Right lung (tissue), 5 donors: ENCODE measurements around the gene KRT4. TPM values are rescaled to one million over a fixed set of nuclear protein-coding genes. Genes with fewer than 3 reads are reported as not detected.

Experiments used
- DNase-seq, 2 donors: peaks; one replicate each; pipeline ENCODE4 v3.0.0-alpha.2; 2013
- polyA plus RNA-seq, 5 donors: library from polyadenylated mRNA; unstranded; fragments of 120-200 nt; gene quantifications; one replicate each; pipeline versions ENCODE4 v1.2.1 to v1.2.3, GENCODE V29; 2013; ENCODE audit warnings: inconsistent platforms in 1 of 5, low replicate concordance in 1 of 5; ENCODE audit not compliant: insufficient read length in 5 of 5, insufficient read depth in 1 of 5

Gene KRT4
- polyA plus RNA-seq, 5 donors: 1.3 to 6.2 (median 2.8) TPM

DNA sequence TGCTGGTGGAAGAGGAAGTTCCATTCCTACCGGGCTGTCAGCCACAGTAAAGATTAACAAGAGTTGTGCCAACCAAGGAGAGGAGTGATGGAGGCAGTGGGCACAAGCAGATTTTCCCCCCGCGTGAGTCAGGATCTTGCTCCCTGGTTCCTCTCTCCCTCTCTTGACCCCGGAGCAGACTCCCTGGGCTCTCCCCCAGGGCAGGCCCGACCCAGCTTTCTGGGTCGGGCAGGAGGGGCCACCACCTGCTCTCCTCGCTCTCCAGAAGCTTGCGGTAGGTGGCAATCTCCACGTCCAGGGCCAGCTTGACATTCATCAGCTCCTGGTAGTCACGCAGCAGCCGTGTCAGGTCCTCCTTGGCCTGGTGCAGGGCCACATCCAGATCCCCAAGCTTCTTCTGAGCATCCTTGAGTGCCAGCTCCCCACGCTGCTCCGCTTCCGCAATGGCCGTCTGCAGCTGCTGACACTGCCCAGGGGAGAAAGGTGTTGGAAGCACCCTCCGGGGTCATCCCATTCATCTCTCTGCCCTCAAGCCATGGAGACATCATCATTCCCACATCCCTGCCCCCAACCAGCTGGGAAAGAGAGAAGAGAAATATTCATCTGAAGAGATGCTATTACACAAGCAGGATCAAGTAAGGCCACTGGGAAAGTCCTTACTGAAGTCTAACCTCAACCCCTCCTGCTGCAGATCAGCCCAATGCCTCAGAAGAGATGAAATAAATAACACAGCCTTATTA lies 9.0 kb upstream of the KRT4 start:
- DNase-seq: no peak

DNA sequence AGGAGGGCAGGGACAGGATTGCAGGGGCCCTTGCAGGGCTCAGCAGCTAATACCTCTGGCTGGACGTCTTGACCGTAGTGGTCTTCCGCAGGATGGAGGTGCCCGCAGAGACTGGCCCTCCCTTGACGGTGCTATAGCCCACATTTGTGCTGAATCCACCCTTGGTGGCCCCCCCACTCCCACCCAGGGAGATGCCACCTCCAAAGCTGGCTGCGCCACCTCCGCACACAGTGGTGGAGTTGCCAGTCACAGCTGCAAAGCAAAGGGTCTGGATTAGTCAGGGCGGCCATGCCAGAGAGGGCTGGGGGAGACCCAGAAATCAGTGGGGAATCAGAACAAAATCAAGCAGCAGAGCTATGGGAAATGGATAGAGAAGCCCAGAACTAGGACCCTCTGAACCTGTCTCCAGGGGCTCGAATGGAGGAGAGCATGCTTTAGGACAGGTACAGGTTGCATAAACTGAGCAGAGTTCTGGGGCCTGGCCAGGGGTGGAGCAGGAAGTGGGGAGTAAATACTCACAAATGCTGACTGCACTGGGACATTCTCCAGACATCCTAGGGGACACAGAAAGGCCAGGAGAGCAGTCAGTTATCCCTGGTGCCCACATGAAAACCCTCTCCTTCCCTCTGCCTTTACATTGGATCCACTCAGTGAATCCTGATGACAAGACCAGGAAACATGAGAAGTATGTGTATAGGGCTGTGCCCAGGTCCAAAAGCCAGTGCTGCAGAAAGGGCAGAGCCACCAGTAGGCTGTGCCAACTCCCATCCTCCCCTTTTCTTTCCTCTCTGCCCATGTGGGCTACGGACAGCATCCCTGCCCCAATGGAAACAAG lies 8.1 kb upstream of the KRT4 start:
- DNase-seq: no peak

DNA sequence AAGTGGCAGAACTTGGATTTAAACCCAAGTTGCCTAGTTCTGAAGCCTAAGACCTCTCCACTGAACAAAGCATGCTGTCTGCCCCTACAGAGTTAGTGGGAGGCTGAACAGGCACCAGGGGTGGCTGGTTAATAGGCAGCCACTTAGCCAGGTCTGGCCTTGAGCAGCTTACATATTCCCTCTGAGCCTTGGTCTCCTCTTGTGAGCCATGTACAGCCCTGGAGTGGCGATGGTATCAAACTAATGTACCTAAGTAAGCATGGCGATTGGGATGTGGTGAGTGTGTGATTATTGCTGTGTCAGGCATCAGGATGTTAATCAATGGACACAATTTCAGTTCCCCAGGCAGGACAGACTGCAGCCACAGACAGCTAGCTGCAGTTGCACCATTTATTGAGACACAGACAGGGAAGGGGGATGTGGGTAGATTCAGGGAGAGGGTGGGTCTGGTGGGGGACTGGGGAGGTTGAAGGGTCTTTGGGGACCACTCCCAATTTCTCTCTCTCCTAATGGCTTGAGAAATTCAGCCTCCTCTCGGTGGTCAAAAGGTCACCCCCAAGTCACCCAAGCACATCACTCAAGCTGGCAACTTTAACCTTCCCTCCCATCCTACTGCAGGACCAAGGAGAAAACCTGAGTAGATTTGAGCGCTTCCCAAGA lies 7.3 kb upstream of the KRT4 start:
- DNase-seq: no peak

DNA sequence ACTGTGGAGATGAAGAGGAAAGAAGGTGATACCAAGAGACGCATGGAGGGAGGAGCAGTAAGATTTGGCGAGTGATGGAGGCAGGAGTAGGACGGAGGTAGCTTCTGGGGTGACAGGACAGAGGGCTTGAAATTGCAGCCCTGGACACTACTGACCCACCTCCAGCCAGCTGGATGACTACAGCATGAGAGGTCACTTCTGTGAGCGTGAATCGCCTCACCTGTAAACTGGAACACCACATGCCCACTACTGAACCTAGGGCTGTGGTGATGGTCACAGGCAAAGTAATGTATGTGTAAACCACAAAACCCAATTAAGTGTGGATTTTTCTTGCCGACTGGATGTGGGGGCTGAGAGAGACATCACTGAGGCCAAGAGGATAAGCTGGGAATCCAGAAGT lies 6.6 kb upstream of the KRT4 start:
- no peak for DNase-seq

DNA sequence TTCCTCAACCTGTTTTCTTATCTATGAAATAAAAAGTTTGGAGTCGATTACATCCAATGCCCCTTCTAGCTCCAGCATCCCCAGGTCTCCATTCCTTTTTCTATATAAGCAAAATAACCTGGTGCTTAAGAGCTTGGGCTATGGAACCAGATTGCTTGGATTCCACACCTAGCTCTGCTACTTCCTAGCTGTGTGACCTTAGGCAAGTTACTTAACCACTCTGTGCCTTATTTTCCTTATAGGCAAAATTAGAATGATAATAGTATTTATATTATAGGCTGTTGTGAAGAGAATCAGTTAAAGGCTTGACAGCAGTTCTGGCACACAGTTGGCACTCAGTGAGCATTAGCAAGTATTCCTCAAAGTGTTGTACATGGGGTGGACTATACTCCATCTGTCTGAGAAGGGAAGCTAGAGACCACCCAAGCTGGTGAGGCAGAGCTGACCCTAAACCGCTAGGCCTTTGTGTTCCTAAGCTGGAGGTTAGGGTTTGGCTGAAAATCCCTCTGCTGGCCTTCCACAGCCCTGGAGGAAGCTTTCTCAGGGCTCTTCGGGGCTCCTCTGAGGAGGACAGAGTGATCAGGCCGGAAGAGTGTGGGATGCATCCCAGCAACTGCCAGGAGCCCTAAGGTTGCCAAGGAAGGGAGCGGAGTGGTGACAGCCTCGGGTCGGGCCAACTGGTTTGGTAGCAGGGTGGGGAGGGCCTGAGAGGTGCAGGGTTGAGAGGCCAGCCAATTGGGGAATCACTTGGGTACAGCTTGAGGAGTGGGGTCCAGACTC lies 6.0 kb upstream of the KRT4 start:
- no peak for DNase-seq

DNA sequence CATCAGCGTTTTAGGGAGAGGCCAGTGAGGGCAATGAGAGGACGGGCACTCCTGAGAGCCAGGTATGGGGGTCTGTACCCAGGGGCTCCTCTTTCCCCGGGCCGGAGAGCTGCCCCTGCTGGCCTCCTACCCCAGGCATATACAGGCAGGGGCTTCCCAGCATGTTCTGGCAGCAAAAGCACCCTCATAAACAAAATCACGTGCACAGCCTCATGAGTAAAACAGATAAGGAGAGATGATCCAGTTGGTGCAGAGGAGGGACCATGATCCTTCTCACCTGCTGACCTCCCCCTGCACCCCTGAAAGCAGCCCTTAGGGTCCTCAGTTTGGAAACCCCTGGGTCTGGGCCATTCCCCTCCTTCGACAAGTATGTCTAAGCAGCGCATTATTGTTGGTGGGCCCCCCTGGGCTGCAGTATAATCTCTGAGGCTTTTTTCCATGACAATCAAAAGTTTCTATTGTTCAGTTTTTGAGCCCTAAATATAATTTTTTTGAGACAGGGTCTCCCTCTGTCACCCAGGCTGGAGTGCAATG lies 5.0 kb upstream of the KRT4 start:
- no peak for DNase-seq

DNA sequence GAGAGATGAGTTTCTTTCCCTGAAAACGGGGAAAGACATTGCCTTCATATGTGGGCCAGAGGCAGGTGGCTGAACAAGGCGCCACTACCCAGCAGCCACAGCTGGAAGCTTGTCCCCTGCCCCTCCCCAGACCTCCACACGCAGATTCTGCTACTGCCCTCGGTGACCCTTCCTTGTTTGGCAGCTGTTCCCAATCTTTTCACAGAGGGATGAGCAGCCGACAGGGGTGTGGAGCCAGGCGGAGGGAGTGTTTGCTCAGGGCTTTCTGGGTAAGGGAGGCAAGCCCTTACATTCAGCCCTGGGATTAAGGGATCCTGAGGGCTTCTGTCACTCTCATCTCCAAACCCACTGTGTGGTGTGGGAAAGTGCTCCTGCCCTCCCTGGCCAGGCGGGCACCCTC lies 4.5 kb upstream of the KRT4 start:
- DNase-seq: no peak

DNA sequence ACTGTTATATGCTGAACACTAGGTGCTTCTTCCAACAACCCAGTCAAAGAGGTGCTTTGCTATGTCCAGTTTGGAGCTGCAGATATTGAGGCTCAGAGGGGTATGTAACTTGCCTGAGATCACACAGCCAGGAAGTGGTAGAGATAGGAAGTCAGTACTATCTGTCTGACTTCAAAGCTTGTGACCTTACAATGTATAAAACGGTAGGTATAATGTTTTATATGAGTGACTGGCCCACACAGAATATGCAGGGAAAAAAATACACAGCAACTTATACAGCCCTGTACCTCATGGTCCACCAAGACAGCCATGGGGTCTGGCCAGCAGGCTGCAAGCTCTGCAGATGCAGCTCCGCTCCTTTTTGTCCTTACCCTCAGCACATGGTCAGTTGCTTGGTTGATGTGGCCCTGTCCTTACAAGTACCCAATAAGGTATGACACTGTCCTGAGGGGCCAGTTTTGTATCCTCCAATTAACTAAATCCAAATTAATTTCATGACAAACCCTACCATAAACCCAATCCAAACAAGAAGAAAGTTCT lies 3.9 kb upstream of the KRT4 start:
- DNase-seq: no peak

DNA sequence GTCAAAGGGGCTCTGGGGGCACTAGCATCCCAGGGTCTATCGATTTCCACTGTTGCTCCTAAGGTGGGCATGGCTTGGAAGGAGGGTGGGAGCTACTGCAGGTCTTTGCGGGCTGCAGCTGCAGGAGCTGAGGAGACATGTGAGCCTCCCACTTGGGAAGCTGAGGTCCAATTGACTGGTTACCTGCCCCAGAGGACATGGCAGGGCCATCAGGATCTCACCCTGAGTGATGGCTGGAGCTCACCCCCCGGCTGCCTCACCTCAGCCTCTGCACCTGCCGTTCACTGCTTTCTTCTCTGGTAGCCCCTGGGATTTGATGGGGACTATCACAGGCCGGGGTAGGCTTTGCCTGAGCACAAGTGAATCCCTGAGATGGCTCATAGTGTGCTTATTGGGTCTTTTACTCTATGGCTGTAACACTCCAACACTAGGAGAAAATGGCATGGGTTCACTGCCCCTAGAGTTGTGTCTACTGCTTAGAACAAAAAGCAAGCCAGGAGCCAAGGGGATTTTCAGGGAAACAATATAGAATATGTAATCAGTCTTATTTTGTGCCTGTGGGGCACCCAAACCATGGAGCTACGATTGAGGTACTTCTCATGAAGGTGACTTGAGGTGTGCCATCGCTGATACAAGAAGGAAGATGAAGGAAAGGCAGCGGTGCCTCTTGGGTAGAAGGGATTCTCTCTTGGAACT lies 3.2 kb upstream of the KRT4 start:
- no peak for DNase-seq

DNA sequence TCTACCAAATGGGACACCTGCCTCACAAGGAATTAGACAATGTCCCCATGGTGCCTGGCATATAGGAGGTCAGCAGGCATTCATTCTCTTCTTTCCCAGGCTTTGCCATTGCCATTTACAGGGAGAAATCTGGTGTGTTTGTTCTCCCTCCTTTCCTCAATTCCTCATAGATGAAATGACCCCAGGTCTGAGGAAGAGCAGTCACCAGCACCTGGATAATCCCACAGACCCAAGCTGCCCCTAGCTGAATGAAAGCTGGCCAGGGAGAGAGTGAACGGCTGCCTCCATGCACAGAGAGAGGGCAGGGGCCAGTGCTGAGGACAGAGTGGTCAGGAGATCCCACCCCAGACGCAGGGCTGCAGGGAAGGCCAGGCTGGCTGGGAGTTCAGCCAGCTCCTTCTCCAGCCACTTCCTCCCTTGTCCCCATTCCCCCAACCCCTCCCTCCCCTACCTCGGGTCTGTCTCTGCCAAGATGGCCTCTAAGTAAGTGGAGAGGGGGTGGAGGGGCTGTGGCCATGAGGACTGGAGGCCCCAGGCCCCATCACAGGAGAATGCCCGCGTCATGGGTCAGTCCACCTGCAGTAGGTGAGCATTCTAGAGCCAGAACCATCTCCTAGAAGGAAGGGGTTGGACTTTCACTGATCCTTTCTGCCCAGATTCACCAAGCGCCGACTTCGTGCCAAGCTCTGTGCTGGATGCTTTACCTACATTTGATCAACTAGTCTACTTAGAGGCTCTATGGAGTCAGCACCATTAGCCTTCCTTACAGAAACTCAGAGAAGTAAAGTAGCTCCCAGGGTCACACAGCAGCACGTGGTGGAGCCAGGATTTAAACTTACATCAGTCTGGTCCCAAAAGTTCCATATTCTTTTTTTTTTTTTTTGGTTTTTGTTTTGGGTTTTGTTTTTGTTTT lies 2.0 kb upstream of the KRT4 start:
- DNase-seq: no peak

DNA sequence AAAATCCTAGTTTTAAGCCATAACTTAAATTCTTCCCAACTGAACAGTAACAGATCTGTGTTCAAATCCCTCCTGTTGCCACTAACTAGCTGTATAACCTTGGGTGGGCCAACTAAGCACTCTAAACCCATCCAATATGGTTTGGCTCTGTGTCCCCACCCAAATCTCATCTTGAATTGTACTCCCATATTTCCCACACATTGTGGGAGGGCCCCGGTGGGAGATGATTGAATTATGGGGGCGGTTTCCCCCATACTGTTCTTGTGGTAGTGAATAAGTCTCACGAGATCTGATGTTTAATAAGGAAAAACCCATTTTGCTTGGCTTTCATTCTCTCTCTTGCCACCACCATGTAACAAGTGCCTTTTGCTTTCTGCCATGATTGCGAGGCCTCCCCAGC lies 1.2 kb upstream of the KRT4 start:
- no peak for DNase-seq

DNA sequence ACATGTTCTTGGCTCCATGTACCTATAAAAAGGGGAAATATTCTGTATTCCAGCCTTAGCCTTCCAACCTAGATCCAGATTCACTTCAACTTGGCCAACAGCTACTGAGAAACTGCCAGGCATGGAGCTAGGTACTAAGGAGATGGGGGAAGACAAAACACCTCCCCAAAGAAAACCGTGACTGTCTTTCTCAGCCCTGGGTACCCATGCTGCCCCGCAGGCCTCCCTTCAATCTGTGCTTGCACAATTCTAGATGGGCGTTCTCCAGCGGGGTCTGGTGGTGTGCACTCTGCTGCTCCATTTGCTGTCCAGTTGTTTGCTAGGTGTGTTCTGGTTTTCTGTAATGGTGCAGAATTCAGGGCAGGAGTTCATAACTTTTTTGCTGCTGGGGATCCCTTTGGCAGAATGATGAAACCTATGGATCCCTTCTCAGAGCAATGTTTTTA lies 817 bp upstream of the KRT4 start:
- no peak for DNase-seq

DNA sequence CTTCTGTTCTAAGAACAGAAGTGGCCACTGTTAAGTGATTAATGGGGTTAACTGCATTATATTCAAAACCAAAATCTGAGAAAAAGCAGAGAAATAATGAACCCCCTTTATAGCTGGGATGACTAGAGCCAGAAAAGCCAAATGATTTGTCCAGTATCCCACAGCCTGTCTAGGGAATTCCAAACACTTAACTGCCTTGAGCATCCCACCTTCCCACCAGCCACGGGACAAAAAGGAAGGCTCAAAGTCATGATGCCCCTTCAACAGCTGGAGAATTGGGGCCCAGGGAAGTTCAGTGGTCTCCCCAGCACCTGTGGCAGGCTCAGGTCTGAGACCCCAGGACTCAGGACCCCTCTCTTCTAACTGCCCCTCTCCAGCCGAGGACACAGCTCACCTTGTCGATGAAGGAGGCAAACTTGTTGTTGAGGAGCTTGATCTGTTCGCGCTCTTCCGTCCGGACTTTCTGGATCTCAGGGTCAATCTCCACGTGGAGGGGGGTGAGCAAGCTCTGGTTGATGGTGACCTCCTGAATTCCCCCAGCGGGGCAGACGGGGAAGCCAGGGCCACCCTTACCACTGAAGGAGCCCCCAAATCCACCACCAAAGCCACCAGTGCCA lies 605 bp downstream of the KRT4 start:
- no peak for DNase-seq

DNA sequence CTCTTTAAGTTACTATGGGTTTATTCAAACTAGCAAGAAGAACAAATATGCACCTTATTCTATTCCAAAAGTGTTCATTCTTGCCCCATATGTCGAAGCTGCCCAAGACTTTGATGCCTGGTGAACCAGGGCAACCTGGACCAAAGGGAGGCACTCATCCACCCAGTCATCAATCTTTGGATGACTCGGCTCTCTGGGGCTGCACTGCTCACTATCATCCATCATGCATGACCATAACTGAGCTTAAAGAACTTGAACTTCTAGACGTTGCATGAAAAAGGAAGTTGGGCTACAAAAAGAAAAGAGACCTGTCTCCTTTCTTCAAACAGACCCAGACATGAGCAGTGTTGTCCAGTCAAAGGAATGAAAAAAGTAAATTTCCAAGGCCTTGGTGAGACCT lies 1.2 kb downstream of the KRT4 start:
- DNase-seq: no peak

DNA sequence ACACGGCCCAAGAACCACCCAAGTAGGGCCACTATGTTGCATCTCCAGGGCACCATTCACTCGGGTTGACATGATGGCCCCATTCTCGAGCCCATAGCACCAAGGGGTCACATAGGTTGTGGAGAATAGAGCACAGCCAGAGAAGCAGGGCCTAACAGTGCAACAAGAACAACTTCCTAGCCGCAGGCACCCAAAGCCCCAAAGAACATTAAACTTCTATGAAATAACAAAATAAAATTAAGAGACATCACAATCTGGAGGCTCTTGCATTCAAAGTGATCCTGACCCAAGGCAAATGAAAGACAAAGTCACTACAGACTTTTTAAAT lies 1.9 kb downstream of the KRT4 start:
- DNase-seq: no peak

DNA sequence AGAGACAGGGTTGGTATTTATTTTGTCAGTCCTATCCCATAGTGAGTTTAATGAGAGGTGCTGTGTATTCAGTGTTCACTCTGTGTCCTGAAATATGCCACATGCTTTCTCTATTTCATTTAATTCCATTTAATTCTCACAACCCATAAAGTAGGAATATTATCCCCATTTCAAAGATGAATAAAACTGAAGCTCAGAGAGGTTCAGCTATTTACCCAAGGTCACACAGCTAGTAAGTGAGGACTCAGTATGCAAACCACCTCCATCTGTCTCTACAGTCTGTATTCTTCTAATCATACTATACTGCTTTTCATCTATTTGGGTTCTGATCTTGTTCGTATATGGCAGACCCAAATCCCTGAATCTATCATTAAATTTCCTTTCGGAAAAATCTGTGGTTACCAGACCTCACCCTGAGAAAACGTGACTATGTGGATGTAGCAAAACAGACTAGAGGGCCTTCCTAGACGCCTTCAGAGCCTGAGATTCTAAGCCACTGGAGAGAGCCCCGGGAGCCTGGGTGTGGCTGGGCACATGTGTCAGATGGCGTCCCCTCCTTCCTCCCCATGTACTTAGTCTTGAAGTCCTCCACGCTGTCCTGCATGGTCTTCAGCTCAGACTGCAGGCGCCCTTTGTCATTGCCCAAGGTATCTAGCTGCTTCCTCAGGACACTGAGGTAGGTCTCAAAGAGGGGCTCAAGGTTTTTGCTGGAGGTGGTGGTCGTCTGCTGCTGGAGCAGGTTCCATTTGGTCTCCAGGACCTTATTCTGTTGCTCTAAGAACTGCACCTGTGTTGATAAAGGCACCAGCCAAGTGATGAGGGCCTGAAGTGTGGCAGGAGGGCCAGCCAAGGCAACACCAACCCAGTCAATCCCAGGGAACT lies 2.5 kb downstream of the KRT4 start:
- DNase-seq: no peak

DNA sequence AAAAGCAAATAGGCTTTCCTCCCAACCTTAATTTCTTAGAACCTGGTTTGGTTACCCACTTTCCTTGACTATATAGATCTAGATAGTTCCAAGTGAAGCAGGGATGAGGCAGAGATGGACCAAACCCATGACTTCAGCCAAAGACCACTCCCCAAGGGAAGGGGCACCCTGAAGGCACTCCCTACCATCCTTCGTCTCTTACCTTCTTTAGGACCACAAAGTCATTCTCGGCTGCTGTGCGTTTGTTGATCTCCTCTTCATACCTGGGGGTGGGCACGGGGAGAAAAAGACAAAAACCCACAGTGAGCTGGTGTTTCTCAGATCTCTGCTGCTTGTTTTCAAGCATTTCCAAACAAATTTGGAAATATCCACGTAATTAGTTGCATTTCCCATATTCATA lies 3.4 kb downstream of the KRT4 start:
- DNase-seq: no peak

DNA sequence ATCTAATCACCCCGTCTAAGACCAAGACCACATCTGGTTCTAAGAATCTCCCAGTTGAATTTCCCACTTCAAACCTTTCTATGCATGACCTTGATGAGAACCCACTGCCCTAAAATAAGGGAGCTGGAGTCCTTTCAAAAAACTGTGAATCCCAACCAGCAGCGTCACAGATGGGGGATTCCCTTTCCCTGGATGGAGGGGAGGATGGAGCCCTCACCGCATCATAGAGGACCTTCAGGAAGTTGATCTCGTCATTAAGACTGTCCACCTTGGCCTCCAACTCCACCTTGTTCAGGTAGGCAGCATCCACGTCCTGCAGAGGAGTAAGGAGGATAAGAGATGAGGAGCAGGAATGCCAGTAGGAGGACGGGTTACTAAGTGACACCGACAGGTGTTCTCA lies 4.8 kb downstream of the KRT4 start:
- no peak for DNase-seq
